HEK293T (cell line): ENCODE results near the gene TADA2B.

Source experiments
- ARNT ChIP-seq: fragments of 450-650 bp; IDR thresholded peaks from 2 replicates; pipeline ENCODE4 v1.6.1; 2017; ENCODE audit warnings: mild to moderate bottlenecking
- BHLHE40 ChIP-seq: fragments of 450-650 bp; IDR thresholded peaks from 2 replicates; pipeline ENCODE4 v1.6.1; 2016; ENCODE audit warnings: mild to moderate bottlenecking, moderate library complexity, borderline replicate concordance
- CTBP1 ChIP-seq: fragments of 450-650 bp; IDR thresholded peaks from 2 replicates; pipeline ENCODE4 v1.6.1; 2016; ENCODE audit warnings: borderline replicate concordance
- FOXA1 ChIP-seq: fragments of 450-650 bp; IDR thresholded peaks from 2 replicates; pipeline ENCODE4 v1.6.1; 2016; ENCODE audit warnings: mild to moderate bottlenecking
- FOXK2 ChIP-seq: fragments of 450-650 bp; IDR thresholded peaks from 2 replicates; pipeline ENCODE4 v1.6.1; 2016; ENCODE audit warnings: mild to moderate bottlenecking
- FOXM1 ChIP-seq: fragments of 450-650 bp; IDR thresholded peaks from 2 replicates; pipeline ENCODE4 v1.6.1; 2017; ENCODE audit warnings: mild to moderate bottlenecking, borderline replicate concordance
- HDGF ChIP-seq: fragments of 450-650 bp; IDR thresholded peaks from 2 replicates; pipeline ENCODE4 v1.6.1; 2017; ENCODE audit warnings: antibody characterized with exemption, borderline replicate concordance
- L3MBTL2 ChIP-seq: fragments of 450-650 bp; conservative IDR thresholded peaks from 2 replicates; pipeline ENCODE4 v1.6.1; 2016; ENCODE audit warnings: mild to moderate bottlenecking
- NFRKB ChIP-seq: fragments of 450-650 bp; IDR thresholded peaks from 2 replicates; pipeline ENCODE4 v1.6.1; 2016; ENCODE audit warnings: mild to moderate bottlenecking, moderate library complexity
- SP1 ChIP-seq: fragments of 450-650 bp; IDR thresholded peaks from 2 replicates; pipeline ENCODE4 v1.6.1; 2017
- SUZ12 ChIP-seq: fragments of 450-650 bp; IDR thresholded peaks from 2 replicates; pipeline ENCODE4 v1.6.1; 2016; ENCODE audit warnings: mild to moderate bottlenecking
- TARDBP ChIP-seq: fragments of 450-650 bp; IDR thresholded peaks from 2 replicates; pipeline ENCODE4 v1.6.1; 2016
- ZNF384 ChIP-seq: fragments of 450-650 bp; IDR thresholded peaks from 2 replicates; pipeline ENCODE4 v1.6.1; 2016

GRCh38 chr4:7052313-7052712 lies 9.1 kb downstream of the TADA2B start:
- TF ChIP-seq FOXK2 (no peak), SP1 (no peak), TARDBP (no peak), L3MBTL2 (no peak), ZNF384 (no peak), ARNT (no peak), FOXM1 (no peak), CTBP1 (no peak), HDGF (no peak), FOXA1 (no peak), BHLHE40 (no peak), NFRKB (no peak), SUZ12 (no peak)
